Caco-2 (cell line): ENCODE measurements around the gene CBX2. TPM values are rescaled to one million over a fixed set of nuclear protein-coding genes. Genes with fewer than 3 reads are reported as not detected.

Source experiments
- BruUV-seq: library from RNA; stranded (reverse); fragments of 400-500 nt; replicated peaks from 2 replicates; lab custom pipeline; 2021; lab: Mats Ljungman, UMichigan
- CTCF ChIA-PET: fragments of 300-600 bp; sonication (Branson Sonifier 250); formaldehyde crosslinking; loops from one replicate; lab custom pipeline; 2022; ENCODE audit warnings: antibody characterized with exemption; lab: Charles Lee
- POLR2A ChIA-PET: fragments of 300-600 bp; sonication (Branson Sonifier 250); formaldehyde crosslinking; loops from one replicate; lab custom pipeline; 2022; ENCODE audit warnings: antibody characterized with exemption; lab: Charles Lee
- DNase-seq, 2 experiments: peaks; one replicate each; pipeline versions ENCODE4 v3.0.0 to v3.0.0-alpha.2; 2020 to 2022
- H3K27me3 ChIP-seq: replicated peaks from 2 replicates; pipeline ENCODE4 v1.6.0; 2011; ENCODE audit warnings: low read length; ENCODE audit not compliant: control insufficient read depth, insufficient read depth
- H3K36me3 ChIP-seq: 2 replicates; pipeline ENCODE4 v1.5.1; 2011; ENCODE audit warnings: low read length; ENCODE audit not compliant: control insufficient read depth, insufficient read depth
- H3K4me1 ChIP-seq: fragments of 250-450 bp; sonication (Bioruptor Pico); 2 replicates; pipeline ENCODE4 v1.5.1; 2020; ENCODE audit warnings: mild to moderate bottlenecking
- H3K4me3 ChIP-seq: 2 replicates; pipeline ENCODE4 v1.5.1; 2011; ENCODE audit warnings: low read depth, mild to moderate bottlenecking, control low read depth, low read length
- H3K9me3 ChIP-seq: fragments of 250-450 bp; sonication (Bioruptor Pico); 2 replicates; pipeline ENCODE4 v1.5.1; 2020; ENCODE audit warnings: mild to moderate bottlenecking, moderate library complexity
- H3K27ac Mint-ChIP-seq: one replicate; pipeline ENCODE4 v1.8.0; 2022; ENCODE audit warnings: mixed read lengths; ENCODE audit not compliant: unreplicated experiment
- H3K27me3 Mint-ChIP-seq: one replicate; pipeline ENCODE4 v1.8.0; 2022; ENCODE audit warnings: mixed read lengths; ENCODE audit not compliant: insufficient read depth, unreplicated experiment
- H3K36me3 Mint-ChIP-seq: one replicate; pipeline ENCODE4 v1.8.0; 2022; ENCODE audit warnings: mild to moderate bottlenecking, mixed read lengths; ENCODE audit not compliant: insufficient read depth, unreplicated experiment
- H3K4me1 Mint-ChIP-seq: one replicate; pipeline ENCODE4 v1.8.0; 2022; ENCODE audit warnings: low read depth, mixed read lengths; ENCODE audit not compliant: unreplicated experiment
- H3K4me3 Mint-ChIP-seq: one replicate; pipeline ENCODE4 v1.8.0; 2022; ENCODE audit warnings: mild to moderate bottlenecking, moderate library complexity, mixed read lengths; ENCODE audit not compliant: unreplicated experiment
- H3K9me3 Mint-ChIP-seq: one replicate; pipeline ENCODE4 v1.8.0; 2022; ENCODE audit warnings: mixed read lengths; ENCODE audit not compliant: unreplicated experiment
- intact Hi-C: fragments of 100-400 bp; cut with micrococcal nuclease; formaldehyde crosslinking; loops from one replicate; pipeline ENCODE4 v1.10.0; 2022; ENCODE audit not compliant: unreplicated experiment
- total RNA-seq: library from RNA; stranded (reverse); gene quantifications from 2 replicates; pipeline ENCODE4 v1.2.3, GENCODE V29; 2022
- TF ChIP-seq, protein P1 (sequence below), 2 experiments: fragments of 200-600 bp in 1 of 2; IDR thresholded peaks; 1 replicate in 1 of 2; 2 replicates in 1 of 2; pipeline versions ENCODE4 v1.5.1 to v1.8.0; 2011 to 2022; ENCODE audit warnings: antibody characterized with exemption in 1 of 2, control low read depth in 1 of 2, inconsistent platforms in 1 of 2, low read depth in 1 of 2, low read length in 1 of 2, mild to moderate bottlenecking in 1 of 2, moderate library complexity in 1 of 2; ENCODE audit not compliant: insufficient read depth in 1 of 2, severe bottlenecking in 1 of 2, unreplicated experiment in 1 of 2

Gene CBX2
- total RNA-seq, 1 experiment from 2014 or later, result 52.8 TPM

DNA sequence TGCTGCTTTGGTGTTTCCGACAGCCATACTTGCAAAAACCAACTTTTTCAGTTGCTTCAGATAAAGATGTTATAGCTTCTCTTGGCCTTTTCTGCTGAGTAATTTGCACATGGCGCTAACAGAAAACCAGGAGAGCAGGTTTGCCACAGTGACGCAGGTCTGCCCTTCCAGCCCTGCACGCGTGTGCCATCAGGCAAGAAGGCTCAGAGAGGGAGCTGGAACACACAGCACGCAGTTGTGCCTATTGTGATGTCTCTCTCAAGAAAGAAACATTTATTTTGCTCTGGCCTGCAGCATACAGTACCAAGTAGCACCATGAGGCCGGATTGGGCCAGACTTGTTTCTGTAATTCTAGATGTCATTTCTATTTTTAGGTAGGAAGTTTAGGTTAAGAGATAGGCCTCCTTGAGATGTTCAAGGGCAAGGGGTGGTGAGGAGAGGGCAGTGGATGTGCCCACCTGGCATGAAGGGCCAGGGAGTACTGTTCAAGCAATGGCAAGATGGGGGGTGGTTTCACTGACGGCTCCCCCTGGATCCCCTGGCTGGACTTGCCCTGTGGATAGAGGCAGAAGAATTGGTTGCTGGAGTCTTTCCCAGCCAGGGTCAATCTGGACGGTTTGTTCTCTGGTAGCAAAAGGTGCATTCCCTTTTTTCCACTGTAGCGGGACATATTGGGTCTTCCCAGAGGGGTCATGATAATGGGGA is 1.9 kb downstream of the CBX2 start:
- 0 out of 2 replicates have a peak, but pooled peaks cover 1% of the 10 kb centered on the region for H3K36me3 ChIP-seq
- Mint-ChIP-seq H3K36me3 (peaks cover 44% of the 10 kb centered on the region), H3K27me3 (no peaks in the 10 kb centered on the region), H3K9me3 (no peaks in the 10 kb centered on the region), H3K27ac (no peak overlapping the region), H3K4me3 (peak overlapping the region; percentile 99), H3K4me1 (peaks cover 22% of the 10 kb centered on the region)
- POLR2A ChIA-PET, result interaction anchor here (0.6 kb wide), 1 partner anchor 17 kb away, joined by 3 read pairs; the partner anchor contains the start of gene CBX8
- CTCF ChIA-PET, result interaction anchor here (2.2 kb wide), 1 partner anchor 37 kb away, joined by 9 read pairs; no protein-coding TSS in a partner anchor
- H3K27me3 ChIP-seq, result no peaks in the 10 kb centered on the region
- intact Hi-C loops, result no loop called here
- TF ChIP-seq, protein P1, sequence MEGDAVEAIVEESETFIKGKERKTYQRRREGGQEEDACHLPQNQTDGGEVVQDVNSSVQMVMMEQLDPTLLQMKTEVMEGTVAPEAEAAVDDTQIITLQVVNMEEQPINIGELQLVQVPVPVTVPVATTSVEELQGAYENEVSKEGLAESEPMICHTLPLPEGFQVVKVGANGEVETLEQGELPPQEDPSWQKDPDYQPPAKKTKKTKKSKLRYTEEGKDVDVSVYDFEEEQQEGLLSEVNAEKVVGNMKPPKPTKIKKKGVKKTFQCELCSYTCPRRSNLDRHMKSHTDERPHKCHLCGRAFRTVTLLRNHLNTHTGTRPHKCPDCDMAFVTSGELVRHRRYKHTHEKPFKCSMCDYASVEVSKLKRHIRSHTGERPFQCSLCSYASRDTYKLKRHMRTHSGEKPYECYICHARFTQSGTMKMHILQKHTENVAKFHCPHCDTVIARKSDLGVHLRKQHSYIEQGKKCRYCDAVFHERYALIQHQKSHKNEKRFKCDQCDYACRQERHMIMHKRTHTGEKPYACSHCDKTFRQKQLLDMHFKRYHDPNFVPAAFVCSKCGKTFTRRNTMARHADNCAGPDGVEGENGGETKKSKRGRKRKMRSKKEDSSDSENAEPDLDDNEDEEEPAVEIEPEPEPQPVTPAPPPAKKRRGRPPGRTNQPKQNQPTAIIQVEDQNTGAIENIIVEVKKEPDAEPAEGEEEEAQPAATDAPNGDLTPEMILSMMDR (IDR thresholded peaks at IDR 0.05; ENCODE audit: insufficient read depth in 1 of 2, low read depth in 1 of 2, low read length in 1 of 2, severe bottlenecking in 1 of 2, unreplicated experiment in 1 of 2), result no peak
- peak overlapping the region; percentile 88 for H3K4me3 ChIP-seq
- no peak for DNase-seq
- BruUV-seq, result no TSS peak
- H3K4me1 ChIP-seq, result peaks cover 19% of the 10 kb centered on the region
- no peaks in the 10 kb centered on the region for H3K9me3 ChIP-seq

DNA sequence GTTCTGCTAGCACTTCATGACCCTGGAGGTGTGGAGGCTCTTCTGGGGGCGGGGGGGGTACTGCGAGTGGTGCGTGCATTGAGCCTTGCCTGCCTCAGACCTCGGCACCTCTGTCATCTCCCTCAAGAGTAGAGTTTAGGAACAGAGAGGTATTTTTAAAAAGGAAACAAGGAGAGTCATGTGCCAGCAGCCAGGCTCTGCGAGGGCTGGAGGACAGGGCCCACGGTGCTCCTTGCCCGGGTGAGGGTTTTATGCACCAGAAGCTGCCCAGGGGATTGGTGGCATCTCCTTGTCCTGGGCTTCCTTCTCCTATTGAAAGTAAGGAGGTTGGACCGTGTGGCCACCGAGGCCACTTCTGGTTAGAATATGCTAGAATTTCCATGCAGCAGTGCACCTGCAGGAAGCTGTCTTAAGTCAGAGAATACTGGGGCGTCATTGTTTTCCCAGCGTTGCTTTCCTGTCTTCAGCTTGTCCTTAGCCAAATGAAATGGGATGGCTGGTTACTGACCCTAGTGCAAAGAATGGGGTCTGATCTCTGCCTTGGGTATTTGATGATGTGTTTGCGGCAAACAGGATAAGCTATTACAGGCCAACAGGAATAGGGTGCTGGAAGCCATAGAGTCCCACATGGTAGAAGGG is 3.2 kb downstream of the CBX2 start:
- Mint-ChIP-seq H3K27ac (no peak overlapping the region), H3K4me3 (no peak overlapping the region), H3K36me3 (peaks cover 56% of the 10 kb centered on the region), H3K4me1 (peaks cover 15% of the 10 kb centered on the region), H3K27me3 (no peaks in the 10 kb centered on the region), H3K9me3 (no peaks in the 10 kb centered on the region)
- TF ChIP-seq, protein P1 (IDR thresholded peaks at IDR 0.05; ENCODE audit: insufficient read depth in 1 of 2, low read depth in 1 of 2, low read length in 1 of 2, severe bottlenecking in 1 of 2, unreplicated experiment in 1 of 2), result no peak
- ChIA-PET POLR2A (no interaction called here), CTCF (no interaction called here)
- H3K4me1 ChIP-seq, result peaks cover 15% of the 10 kb centered on the region
- no peaks in the 10 kb centered on the region for H3K27me3 ChIP-seq
- no TSS peak for BruUV-seq
- H3K9me3 ChIP-seq, result no peaks in the 10 kb centered on the region
- 0 out of 2 replicates have a peak, but pooled peaks cover 1% of the 10 kb centered on the region for H3K36me3 ChIP-seq
- DNase-seq, result no peak
- intact Hi-C loops, result no loop called here
- no peak overlapping the region for H3K4me3 ChIP-seq

DNA sequence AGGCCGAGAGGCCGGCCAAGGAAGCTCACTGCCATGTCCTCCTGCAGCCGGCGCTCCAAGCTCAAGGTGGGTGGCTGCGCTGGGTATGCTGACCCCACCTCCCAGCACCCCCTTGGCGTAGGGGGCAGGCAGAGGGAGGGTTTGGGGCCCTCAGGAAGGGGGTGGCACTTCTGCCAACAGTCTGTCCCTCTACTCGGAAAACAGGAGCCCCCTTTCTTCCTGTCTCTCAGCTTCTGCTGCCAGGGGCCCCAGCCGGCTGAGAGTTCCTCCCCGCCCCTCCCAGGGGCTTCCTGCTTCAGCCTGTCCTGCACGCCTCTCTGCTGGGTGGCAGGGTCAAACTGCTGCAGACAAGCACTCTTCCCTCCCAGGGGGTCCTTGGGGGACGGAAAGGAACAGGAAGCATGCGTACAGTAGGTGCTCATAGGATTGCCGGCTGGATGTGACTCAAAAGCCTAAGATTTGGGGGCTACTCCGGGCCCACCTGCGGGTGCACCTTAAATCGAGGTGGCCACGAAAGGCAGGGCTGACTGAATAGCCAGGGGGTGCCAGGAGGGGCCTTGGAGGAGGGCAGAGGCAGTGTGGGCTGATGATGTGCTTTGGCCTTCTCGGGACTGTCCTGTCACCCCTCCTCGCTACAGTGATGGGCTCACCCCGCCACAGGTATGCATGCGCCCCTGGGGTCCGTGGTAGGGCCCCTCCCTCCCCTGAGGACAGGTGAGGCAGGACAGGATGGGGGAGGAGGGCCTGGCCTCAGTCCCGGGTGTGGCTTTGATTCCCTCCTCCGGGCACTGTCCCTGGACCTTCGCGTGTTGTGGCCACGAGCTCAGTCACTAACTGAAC is 4.0 kb downstream of the CBX2 start:
- H3K4me3 ChIP-seq, result no peak overlapping the region
- intact Hi-C loops, result no loop called here
- 0 out of 2 replicates have a peak, but pooled peaks cover 1% of the 10 kb centered on the region for H3K36me3 ChIP-seq
- peaks cover 8% of the 10 kb centered on the region for H3K4me1 ChIP-seq
- no peaks in the 10 kb centered on the region for H3K9me3 ChIP-seq
- CTCF ChIA-PET, result no interaction called here
- Mint-ChIP-seq H3K36me3 (peaks cover 63% of the 10 kb centered on the region), H3K27me3 (no peaks in the 10 kb centered on the region), H3K27ac (no peak overlapping the region), H3K4me3 (no peak overlapping the region), H3K4me1 (peaks cover 7% of the 10 kb centered on the region), H3K9me3 (no peaks in the 10 kb centered on the region)
- DNase-seq, result no peak
- TF ChIP-seq, protein P1 (IDR thresholded peaks at IDR 0.05; ENCODE audit: insufficient read depth in 1 of 2, low read depth in 1 of 2, low read length in 1 of 2, severe bottlenecking in 1 of 2, unreplicated experiment in 1 of 2), result no peak
- POLR2A ChIA-PET, result no interaction called here
- no peaks in the 10 kb centered on the region for H3K27me3 ChIP-seq
- BruUV-seq, result no TSS peak
